Measurements from ENCODE around the gene IKZF3.

GRCh38 chr17:39828443-39828842 is 35.7 kb downstream of the IKZF3 start:
- TF ChIP-seq, protein P1, sequence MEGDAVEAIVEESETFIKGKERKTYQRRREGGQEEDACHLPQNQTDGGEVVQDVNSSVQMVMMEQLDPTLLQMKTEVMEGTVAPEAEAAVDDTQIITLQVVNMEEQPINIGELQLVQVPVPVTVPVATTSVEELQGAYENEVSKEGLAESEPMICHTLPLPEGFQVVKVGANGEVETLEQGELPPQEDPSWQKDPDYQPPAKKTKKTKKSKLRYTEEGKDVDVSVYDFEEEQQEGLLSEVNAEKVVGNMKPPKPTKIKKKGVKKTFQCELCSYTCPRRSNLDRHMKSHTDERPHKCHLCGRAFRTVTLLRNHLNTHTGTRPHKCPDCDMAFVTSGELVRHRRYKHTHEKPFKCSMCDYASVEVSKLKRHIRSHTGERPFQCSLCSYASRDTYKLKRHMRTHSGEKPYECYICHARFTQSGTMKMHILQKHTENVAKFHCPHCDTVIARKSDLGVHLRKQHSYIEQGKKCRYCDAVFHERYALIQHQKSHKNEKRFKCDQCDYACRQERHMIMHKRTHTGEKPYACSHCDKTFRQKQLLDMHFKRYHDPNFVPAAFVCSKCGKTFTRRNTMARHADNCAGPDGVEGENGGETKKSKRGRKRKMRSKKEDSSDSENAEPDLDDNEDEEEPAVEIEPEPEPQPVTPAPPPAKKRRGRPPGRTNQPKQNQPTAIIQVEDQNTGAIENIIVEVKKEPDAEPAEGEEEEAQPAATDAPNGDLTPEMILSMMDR (IDR thresholded peaks at IDR 0.05): no peak
- no peak for TF ChIP-seq POLR2A (IDR thresholded peaks at IDR 0.05)
- no peak for TF ChIP-seq EP300 (IDR thresholded peaks at IDR 0.05)
